ENCODE measurements around the gene SMYD4. TPM values are rescaled to one million over a fixed set of nuclear protein-coding genes. Genes with fewer than 3 reads are reported as not detected.

Gene SMYD4
- total RNA-seq, 4 donors from 2014 or later, result 15.1 to 18.1 (median 16.7) TPM

DNA sequence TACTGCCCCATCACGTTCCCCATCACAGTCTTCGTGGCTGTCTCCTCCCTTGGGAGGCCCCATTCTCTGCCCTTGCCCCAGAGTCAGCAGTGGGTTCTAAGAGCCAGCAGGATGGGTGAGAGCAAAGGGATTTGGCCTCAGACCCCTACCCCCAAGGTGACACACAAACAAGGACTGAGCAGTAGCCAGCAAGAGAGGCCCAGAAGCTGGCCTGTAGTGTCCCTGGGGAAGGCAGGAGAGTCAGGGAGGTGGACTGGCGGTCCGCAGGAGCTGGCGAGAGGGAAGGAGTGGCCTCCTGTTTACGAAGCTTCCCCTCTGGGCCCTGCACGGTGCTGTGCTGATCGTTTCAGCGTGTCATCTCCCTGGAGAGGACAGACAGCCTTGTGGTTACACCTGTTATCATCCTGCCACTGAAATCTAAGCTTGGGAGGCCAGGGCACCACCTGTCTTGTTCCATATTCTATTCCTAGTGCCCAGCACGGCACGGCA, 96.8 kb downstream of the SMYD4 start:
- TF ChIP-seq, protein P1, sequence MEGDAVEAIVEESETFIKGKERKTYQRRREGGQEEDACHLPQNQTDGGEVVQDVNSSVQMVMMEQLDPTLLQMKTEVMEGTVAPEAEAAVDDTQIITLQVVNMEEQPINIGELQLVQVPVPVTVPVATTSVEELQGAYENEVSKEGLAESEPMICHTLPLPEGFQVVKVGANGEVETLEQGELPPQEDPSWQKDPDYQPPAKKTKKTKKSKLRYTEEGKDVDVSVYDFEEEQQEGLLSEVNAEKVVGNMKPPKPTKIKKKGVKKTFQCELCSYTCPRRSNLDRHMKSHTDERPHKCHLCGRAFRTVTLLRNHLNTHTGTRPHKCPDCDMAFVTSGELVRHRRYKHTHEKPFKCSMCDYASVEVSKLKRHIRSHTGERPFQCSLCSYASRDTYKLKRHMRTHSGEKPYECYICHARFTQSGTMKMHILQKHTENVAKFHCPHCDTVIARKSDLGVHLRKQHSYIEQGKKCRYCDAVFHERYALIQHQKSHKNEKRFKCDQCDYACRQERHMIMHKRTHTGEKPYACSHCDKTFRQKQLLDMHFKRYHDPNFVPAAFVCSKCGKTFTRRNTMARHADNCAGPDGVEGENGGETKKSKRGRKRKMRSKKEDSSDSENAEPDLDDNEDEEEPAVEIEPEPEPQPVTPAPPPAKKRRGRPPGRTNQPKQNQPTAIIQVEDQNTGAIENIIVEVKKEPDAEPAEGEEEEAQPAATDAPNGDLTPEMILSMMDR (IDR thresholded peaks at IDR 0.05 in 4 of 5, conservative IDR thresholded peaks at IDR 0.05 in 1 of 5), result no peak
- no peak for TF ChIP-seq POLR2A (IDR thresholded peaks at IDR 0.05)
- intact Hi-C loops (cut with DNase I; ENCODE audit: low total_unique reads), result no loop called here
- Histone ChIP-seq H3K27me3 (no peaks in the 10 kb centered on the region), H3K4me1 (peaks cover 36 to 37% of the 10 kb centered on the region in 2 donors), H3K36me3 (peaks cover 0 to 65% of the 10 kb centered on the region in 2 donors), H3K4me3 (no peak overlapping the region), H3K27ac (peak overlapping the region; percentile 26 to 100 (median 99)), H3K9me3 (no peaks in the 10 kb centered on the region)
- DNase-seq, result no peak
- no peak for ATAC-seq
- in situ Hi-C loops (cut with MboI; ENCODE audit: low sequenced_read_pairs in 4 of 4), result no loop called here

DNA sequence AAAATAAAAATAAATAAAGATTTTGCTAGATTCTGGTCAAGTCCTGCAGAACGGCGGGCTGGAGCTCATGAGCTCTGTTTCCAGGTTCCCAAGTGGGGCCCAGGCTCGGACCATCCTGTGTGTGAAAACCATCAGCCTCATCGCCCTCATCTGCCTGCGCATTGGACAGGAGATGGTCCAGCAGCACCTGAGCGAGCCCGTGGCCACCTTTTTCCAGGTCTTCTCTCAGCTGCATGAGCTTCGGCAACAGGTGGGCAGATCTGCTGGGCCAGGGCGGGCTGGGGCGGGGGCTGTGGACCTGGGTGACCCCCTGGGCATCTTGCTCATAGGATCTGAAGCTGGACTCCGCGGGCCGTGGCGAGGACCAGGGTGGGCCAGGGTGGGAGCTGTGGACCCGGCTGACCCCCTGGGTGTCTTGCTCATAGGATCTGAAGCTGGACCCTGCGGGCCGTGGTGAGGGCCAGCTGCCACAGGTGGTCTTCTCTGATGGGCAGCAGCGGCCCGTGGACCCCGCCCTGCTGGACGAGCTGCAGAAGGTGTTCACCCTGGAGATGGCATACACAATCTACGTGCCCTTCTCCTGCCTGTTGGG, 97.4 kb downstream of the SMYD4 start:
- Histone ChIP-seq H3K27ac (peak overlapping the region; percentile 99 to 100 (median 99)), H3K9me3 (no peaks in the 10 kb centered on the region), H3K4me1 (peaks cover 36 to 41% of the 10 kb centered on the region in 2 donors), H3K4me3 (no peak overlapping the region), H3K27me3 (no peaks in the 10 kb centered on the region), H3K36me3 (peaks cover 0 to 63% of the 10 kb centered on the region in 2 donors)
- intact Hi-C loops (cut with DNase I; ENCODE audit: low total_unique reads), result no loop called here
- in situ Hi-C loops (cut with MboI; ENCODE audit: low sequenced_read_pairs in 4 of 4), result no loop called here
- ATAC-seq (no peak), DNase-seq (no peak)
- TF ChIP-seq, protein P1 (IDR thresholded peaks at IDR 0.05 in 4 of 5, conservative IDR thresholded peaks at IDR 0.05 in 1 of 5), result no peak
- TF ChIP-seq POLR2A (IDR thresholded peaks at IDR 0.05), result no peak

DNA sequence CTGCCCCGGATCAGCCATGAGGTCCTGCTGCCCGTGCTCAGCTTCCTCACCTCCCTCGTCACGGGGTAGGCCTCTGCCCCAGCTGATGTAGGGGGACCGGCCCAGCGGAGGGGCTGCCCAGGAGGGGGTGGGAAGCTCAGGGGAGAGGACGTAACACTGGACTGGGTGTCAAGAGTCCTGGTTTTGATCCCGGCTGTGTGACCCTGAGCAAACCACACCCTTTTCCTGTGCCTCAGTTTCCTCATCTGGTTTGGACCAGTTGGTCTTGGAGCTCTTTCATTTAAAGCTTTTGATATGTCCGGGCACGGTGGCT, 98.6 kb downstream of the SMYD4 start:
- H3K4me3 ChIP-seq, result peak overlapping the region in 3 of 4 donors; percentile 6 to 47 (median 17)
- H3K27me3 ChIP-seq, result no peaks in the 10 kb centered on the region
- ATAC-seq, result no peak
- TF ChIP-seq, protein P1 (IDR thresholded peaks at IDR 0.05 in 4 of 5, conservative IDR thresholded peaks at IDR 0.05 in 1 of 5), result no peak
- TF ChIP-seq POLR2A (IDR thresholded peaks at IDR 0.05), result peak; percentile 45 to 46
- intact Hi-C loops (cut with DNase I; ENCODE audit: low total_unique reads) (loop anchor here (2.0 kb wide), 1 partner anchor 32 kb away; the partner anchor contains the start of gene SERPINF1), in situ Hi-C loops (cut with MboI; ENCODE audit: low sequenced_read_pairs in 4 of 4) (no loop called here)
- DNase-seq, result no peak
- no peaks in the 10 kb centered on the region for H3K9me3 ChIP-seq
- H3K27ac ChIP-seq, result peak overlapping the region; percentile 99 to 100 (median 99)
- H3K4me1 ChIP-seq, result peaks cover 38 to 43% of the 10 kb centered on the region in 2 donors
- peaks cover 0 to 62% of the 10 kb centered on the region in 2 donors for H3K36me3 ChIP-seq

DNA sequence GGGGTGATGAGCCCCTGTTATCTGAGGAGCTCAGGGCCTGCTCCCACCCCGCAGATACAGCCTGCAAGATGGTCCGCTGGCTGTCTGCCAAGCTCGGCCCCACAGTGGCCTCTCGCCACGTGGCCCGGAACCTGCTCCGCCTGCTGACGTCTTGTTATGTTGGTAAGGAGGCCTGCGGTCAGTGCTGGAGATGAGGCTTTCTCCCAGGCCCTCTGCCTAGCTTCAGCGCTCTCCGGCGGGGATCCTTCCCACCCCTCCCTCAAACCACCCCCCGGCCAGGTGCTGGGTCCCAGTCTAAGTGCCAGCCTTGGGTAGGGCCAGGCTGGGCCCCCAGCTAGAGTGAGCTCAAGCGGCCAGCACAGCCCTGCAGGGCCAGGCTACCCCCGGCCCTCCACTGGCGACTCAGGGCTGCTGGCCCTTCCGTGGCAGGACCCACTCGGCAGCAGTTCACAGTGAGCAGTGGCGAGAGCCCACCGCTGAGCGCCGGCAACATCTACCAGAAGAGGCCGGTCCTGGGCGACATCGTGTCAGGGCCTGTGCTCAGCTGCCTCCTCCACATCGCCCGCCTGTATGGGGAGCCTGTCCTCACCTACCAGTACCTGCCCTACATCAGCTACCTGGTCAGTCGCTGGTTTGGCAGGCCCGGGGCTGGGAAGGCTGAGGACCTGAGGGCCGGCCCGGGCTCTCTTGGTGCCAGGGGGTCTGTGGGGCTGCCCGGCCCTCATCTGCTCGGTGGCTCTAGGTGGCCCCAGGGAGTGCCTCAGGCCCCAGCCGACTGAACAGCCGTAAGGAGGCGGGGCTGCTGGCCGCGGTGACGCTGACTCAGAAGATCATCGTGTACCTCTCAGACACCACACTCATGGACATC, 99.1 kb downstream of the SMYD4 start:
- Histone ChIP-seq H3K4me3 (peak overlapping the region; percentile 29 to 47 (median 38)), H3K4me1 (peaks cover 40 to 48% of the 10 kb centered on the region in 2 donors), H3K27ac (peak overlapping the region; percentile 99 to 100 (median 99)), H3K9me3 (no peaks in the 10 kb centered on the region), H3K27me3 (no peaks in the 10 kb centered on the region), H3K36me3 (peaks cover 0 to 60% of the 10 kb centered on the region in 2 donors)
- intact Hi-C loops (cut with DNase I; ENCODE audit: low total_unique reads), result loop anchor here (2.0 kb wide), 1 partner anchor 32 kb away; the partner anchor contains the start of gene SERPINF1
- peak; percentile 91 to 92 for ATAC-seq
- peak; percentile 96 for DNase-seq
- in situ Hi-C loops (cut with MboI; ENCODE audit: low sequenced_read_pairs in 4 of 4), result no loop called here
- TF ChIP-seq, protein P1 (IDR thresholded peaks at IDR 0.05 in 4 of 5, conservative IDR thresholded peaks at IDR 0.05 in 1 of 5), result no peak
- peak; percentile 73 to 85 for TF ChIP-seq POLR2A (IDR thresholded peaks at IDR 0.05)
